Measurements from ENCODE around the gene CDCA8.
"Not testable (repeated sequence)": the region's sequence is repeated elsewhere in the genome, so short reads cannot be mapped to it uniquely, and the experiment has no call there.

The CDCA8 gene

GRCh38 chr1:37676281-37677142 is 15.8 kb upstream of the CDCA8 start:
- no peak overlapping the region for H3K4me3 ChIP-seq (ENCODE audit: low read depth, low read length)
- DNase-seq (ENCODE audit: low read depth) = no peak
- no peak for TF ChIP-seq POLR2A (IDR thresholded peaks at IDR 0.05; ENCODE audit: extremely low read depth, insufficient read length)
- no peak for TF ChIP-seq CTCF (IDR thresholded peaks at IDR 0.05; ENCODE audit: low read depth, low read length)
- no peak for TF ChIP-seq MYC (IDR thresholded peaks at IDR 0.05; ENCODE audit: low read depth, low read length)
- no peak for TF ChIP-seq MAX (IDR thresholded peaks at IDR 0.05; ENCODE audit: low read depth, low read length)

GRCh38 chr1:37677143-37677439 is 15.2 kb upstream of the CDCA8 start:
- TF ChIP-seq POLR2A (IDR thresholded peaks at IDR 0.05; ENCODE audit: extremely low read depth, insufficient read length) (no peak), MAX (IDR thresholded peaks at IDR 0.05; ENCODE audit: low read depth, low read length) (no peak), MYC (IDR thresholded peaks at IDR 0.05; ENCODE audit: low read depth, low read length) (no peak), CTCF (IDR thresholded peaks at IDR 0.05; ENCODE audit: low read depth, low read length) (no peak)
- DNase-seq (ENCODE audit: low read depth) = no peak
- no peak overlapping the region for H3K4me3 ChIP-seq (ENCODE audit: low read depth, low read length)

- TF ChIP-seq CTCF (IDR thresholded peaks at IDR 0.05; ENCODE audit: low read depth, low read length) = no peak
- TF ChIP-seq POLR2A (IDR thresholded peaks at IDR 0.05; ENCODE audit: extremely low read depth, insufficient read length) = no peak
- no peak for TF ChIP-seq MYC (IDR thresholded peaks at IDR 0.05; ENCODE audit: low read depth, low read length)
- no peak for TF ChIP-seq MAX (IDR thresholded peaks at IDR 0.05; ENCODE audit: low read depth, low read length)
- H3K4me3 ChIP-seq (ENCODE audit: low read depth, low read length) = no peak overlapping the region
- DNase-seq (ENCODE audit: low read depth) = no peak
Measured at GRCh38 chr1:37677808-37678207, 14.5 kb upstream of the CDCA8 start.

GRCh38 chr1:37680933-37681332 is 11.4 kb upstream of the CDCA8 start:
- DNase-seq (ENCODE audit: low read depth) = no peak
- TF ChIP-seq MAX (IDR thresholded peaks at IDR 0.05; ENCODE audit: low read depth, low read length) (no peak), MYC (IDR thresholded peaks at IDR 0.05; ENCODE audit: low read depth, low read length) (no peak), POLR2A (IDR thresholded peaks at IDR 0.05; ENCODE audit: extremely low read depth, insufficient read length) (no peak), CTCF (IDR thresholded peaks at IDR 0.05; ENCODE audit: low read depth, low read length) (no peak)

GRCh38 chr1:37682334-37682987 is 9.9 kb upstream of the CDCA8 start:
- peak; percentile 76 for DNase-seq (ENCODE audit: low read depth)
- H3K4me3 ChIP-seq (ENCODE audit: low read depth, low read length) = no peak overlapping the region
- TF ChIP-seq MYC (IDR thresholded peaks at IDR 0.05; ENCODE audit: low read depth, low read length) = peak; percentile 8; the same call in 1 of the 2 replicates
- TF ChIP-seq CTCF (IDR thresholded peaks at IDR 0.05; ENCODE audit: low read depth, low read length) = peak; percentile 87
- TF ChIP-seq MAX (IDR thresholded peaks at IDR 0.05; ENCODE audit: low read depth, low read length) = 0 out of 2 replicates have a peak, but pooled peaks have one; percentile 7
- TF ChIP-seq POLR2A (IDR thresholded peaks at IDR 0.05; ENCODE audit: extremely low read depth, insufficient read length) = no peak

More at GRCh38 chr1:37680933-37681332, 11.4 kb upstream of the CDCA8 start:
- H3K4me3 ChIP-seq (ENCODE audit: low read depth, low read length) = no peak overlapping the region

GRCh38 chr1:37684182-37684581 is 8.1 kb upstream of the CDCA8 start:
- H3K4me3 ChIP-seq (ENCODE audit: low read depth, low read length); DNase-seq (ENCODE audit: low read depth): not testable (repeated sequence)

Data from NB4 (cell line).